ENCODE results near the gene POLR1D. TPM values are rescaled to one million over a fixed set of nuclear protein-coding genes. Genes with fewer than 3 reads are reported as not detected.

POLR1D gene
- total RNA-seq, 1 donor from 2014 or later, result 120 TPM

DNA sequence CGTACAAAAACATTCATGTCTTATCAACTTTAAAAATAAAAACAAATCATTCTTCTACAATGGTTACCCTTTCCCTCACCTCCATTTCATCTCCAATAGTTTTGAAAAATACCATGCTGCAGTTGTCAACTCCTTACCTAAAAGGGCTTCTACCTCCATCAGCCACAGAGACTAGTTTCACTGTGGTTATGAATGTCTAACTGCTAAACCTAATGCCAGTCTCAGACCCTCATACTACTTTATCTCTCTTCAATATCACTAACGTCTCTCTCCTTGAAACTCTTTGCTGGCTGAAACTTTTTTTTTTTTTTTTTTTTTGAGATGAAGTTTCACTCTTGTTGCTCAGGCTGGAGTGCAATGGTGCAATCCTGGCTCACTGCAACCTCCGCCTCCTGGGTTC lies 28.4 kb upstream of the POLR1D start:
- H3K4me1 Mint-ChIP-seq, result no peaks in the 10 kb centered on the region
- H3K4me2 ChIP-seq, result no peak overlapping the region
- H3K79me2 ChIP-seq (ENCODE audit: low read depth), result peaks cover 13% of the 10 kb centered on the region
- peaks cover 8% of the 10 kb centered on the region for H4K20me1 ChIP-seq (ENCODE audit: low read depth)
- no peaks in the 10 kb centered on the region for H3K36me3 Mint-ChIP-seq
- H3K27ac ChIP-seq, result no peak overlapping the region
- no peak overlapping the region for H3K27ac Mint-ChIP-seq
- H3K36me3 ChIP-seq, result no peaks in the 10 kb centered on the region
- no peaks in the 10 kb centered on the region for H3K27me3 ChIP-seq
- no peaks in the 10 kb centered on the region for H3K9me3 Mint-ChIP-seq
- no peaks in the 10 kb centered on the region for H3K27me3 Mint-ChIP-seq (ENCODE audit: insufficient read depth, low read depth)
- H3F3A ChIP-seq (ENCODE audit: low read depth), result no peaks in the 10 kb centered on the region
- H3K9ac ChIP-seq, result no peak overlapping the region
- TF ChIP-seq EZH2phosphoT487 (IDR thresholded peaks at IDR 0.05), result no peak
- TF ChIP-seq, protein P1, sequence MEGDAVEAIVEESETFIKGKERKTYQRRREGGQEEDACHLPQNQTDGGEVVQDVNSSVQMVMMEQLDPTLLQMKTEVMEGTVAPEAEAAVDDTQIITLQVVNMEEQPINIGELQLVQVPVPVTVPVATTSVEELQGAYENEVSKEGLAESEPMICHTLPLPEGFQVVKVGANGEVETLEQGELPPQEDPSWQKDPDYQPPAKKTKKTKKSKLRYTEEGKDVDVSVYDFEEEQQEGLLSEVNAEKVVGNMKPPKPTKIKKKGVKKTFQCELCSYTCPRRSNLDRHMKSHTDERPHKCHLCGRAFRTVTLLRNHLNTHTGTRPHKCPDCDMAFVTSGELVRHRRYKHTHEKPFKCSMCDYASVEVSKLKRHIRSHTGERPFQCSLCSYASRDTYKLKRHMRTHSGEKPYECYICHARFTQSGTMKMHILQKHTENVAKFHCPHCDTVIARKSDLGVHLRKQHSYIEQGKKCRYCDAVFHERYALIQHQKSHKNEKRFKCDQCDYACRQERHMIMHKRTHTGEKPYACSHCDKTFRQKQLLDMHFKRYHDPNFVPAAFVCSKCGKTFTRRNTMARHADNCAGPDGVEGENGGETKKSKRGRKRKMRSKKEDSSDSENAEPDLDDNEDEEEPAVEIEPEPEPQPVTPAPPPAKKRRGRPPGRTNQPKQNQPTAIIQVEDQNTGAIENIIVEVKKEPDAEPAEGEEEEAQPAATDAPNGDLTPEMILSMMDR (IDR thresholded peaks at IDR 0.05), result no peak
- TF ChIP-seq EZH2 (IDR thresholded peaks at IDR 0.05), result no peak
- H2AFZ ChIP-seq (replicated peaks), result no peak overlapping the region
- H3K9me3 ChIP-seq (ENCODE audit: low read depth), result no peaks in the 10 kb centered on the region
- no peaks in the 10 kb centered on the region for H3K4me1 ChIP-seq
- H3K4me3 ChIP-seq, result no peak overlapping the region
- no peak for DNase-seq (ENCODE audit: low spot score)
- H3K4me3 Mint-ChIP-seq, result no peak overlapping the region

DNA sequence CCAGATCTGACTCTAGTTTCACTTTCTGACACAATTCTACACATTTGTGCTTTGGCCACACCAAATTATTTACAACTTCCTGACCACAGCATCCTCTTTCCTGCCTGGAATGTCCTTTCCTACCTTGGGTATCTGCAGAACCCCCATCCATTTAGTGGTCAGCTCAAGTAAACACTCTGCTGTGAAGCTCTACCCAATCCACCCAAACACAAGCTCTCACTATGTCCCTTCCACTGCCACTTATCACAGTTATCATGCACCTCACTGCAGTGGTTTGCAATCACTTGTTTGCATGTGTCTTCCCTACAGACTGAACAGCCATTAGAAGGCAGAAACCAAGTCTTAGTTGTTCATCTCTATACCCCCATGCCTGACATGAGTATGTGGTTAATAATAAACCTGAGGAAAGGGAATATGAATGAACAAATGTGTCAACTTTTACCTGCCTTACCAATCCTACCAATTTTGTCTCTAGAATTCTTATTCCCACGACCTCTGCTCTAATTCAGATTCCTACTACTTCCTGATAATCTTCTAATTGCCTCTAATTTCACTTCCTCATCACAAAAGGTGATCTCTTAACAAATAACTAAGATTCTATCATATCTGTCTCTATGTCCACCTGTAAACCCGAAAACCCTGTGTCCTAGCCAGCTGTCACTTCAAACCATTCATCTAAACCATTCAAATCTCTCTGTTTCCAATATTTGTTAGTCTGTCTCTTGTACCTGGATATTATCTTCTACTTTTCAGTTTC lies 26.5 kb upstream of the POLR1D start:
- Mint-ChIP-seq H3K36me3 (no peaks in the 10 kb centered on the region), H3K9me3 (no peaks in the 10 kb centered on the region), H3K4me3 (no peak overlapping the region), H3K4me1 (peaks cover 9% of the 10 kb centered on the region), H3K27me3 (ENCODE audit: insufficient read depth, low read depth) (no peaks in the 10 kb centered on the region), H3K27ac (no peak overlapping the region)
- peaks cover 12% of the 10 kb centered on the region for H3K79me2 ChIP-seq (ENCODE audit: low read depth)
- no peak overlapping the region for H3K27ac ChIP-seq
- H3F3A ChIP-seq (ENCODE audit: low read depth), result no peaks in the 10 kb centered on the region
- H3K4me1 ChIP-seq, result peaks cover 10% of the 10 kb centered on the region
- H3K4me2 ChIP-seq, result no peak overlapping the region
- no peak overlapping the region for H3K9ac ChIP-seq
- H4K20me1 ChIP-seq (ENCODE audit: low read depth), result peaks cover 17% of the 10 kb centered on the region
- H3K4me3 ChIP-seq, result no peak overlapping the region
- no peaks in the 10 kb centered on the region for H3K9me3 ChIP-seq (ENCODE audit: low read depth)
- no peak overlapping the region for H2AFZ ChIP-seq (replicated peaks)
- no peak for DNase-seq (ENCODE audit: low spot score)
- no peaks in the 10 kb centered on the region for H3K27me3 ChIP-seq
- TF ChIP-seq EZH2 (IDR thresholded peaks at IDR 0.05) (no peak), EZH2phosphoT487 (IDR thresholded peaks at IDR 0.05) (no peak)
- TF ChIP-seq, protein P1 (IDR thresholded peaks at IDR 0.05), result no peak
- H3K36me3 ChIP-seq, result no peaks in the 10 kb centered on the region

DNA sequence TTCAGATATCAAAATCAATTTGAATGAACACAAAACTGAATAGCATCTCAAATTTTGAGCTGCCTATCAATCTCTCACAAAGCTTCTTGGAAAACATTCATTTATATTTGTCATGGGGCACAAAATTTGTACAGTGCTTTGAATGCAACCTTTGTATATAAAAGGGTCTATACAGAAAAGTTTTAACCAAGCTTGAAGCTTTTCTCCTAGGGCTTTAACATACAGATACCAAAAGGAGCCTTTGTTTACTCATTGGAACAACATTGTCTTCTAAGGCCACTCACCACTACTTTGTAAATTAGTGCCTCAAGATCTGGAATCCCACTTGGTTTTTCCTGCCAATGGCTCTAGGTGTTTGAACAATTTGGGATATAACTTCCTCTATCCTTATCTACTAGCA lies 22.6 kb upstream of the POLR1D start:
- Histone ChIP-seq H3K4me2 (no peak overlapping the region), H3K27me3 (no peaks in the 10 kb centered on the region), H4K20me1 (ENCODE audit: low read depth) (peaks cover 17% of the 10 kb centered on the region), H3K9me3 (ENCODE audit: low read depth) (no peaks in the 10 kb centered on the region), H3K4me3 (no peak overlapping the region), H3K36me3 (no peaks in the 10 kb centered on the region), H3K9ac (no peak overlapping the region), H3K4me1 (peaks cover 10% of the 10 kb centered on the region), H3K27ac (no peak overlapping the region), H3K79me2 (ENCODE audit: low read depth) (peaks cover 29% of the 10 kb centered on the region), H3F3A (ENCODE audit: low read depth) (no peaks in the 10 kb centered on the region), H2AFZ (replicated peaks) (no peak overlapping the region)
- H3K27ac Mint-ChIP-seq, result no peak overlapping the region
- H3K4me1 Mint-ChIP-seq, result peaks cover 9% of the 10 kb centered on the region
- DNase-seq (ENCODE audit: low spot score), result no peak
- no peak overlapping the region for H3K4me3 Mint-ChIP-seq
- no peaks in the 10 kb centered on the region for H3K9me3 Mint-ChIP-seq
- no peak for TF ChIP-seq EZH2 (IDR thresholded peaks at IDR 0.05)
- TF ChIP-seq, protein P1 (IDR thresholded peaks at IDR 0.05), result no peak
- TF ChIP-seq EZH2phosphoT487 (IDR thresholded peaks at IDR 0.05), result no peak
- H3K27me3 Mint-ChIP-seq (ENCODE audit: insufficient read depth, low read depth), result no peaks in the 10 kb centered on the region
- no peaks in the 10 kb centered on the region for H3K36me3 Mint-ChIP-seq
